IPS DF 6.9 (cell line): Measurements from ENCODE around the gene NKAIN2.

Experiments used
- DNase-seq: peaks from one replicate; pipeline ENCODE4 v3.0.0-alpha.2; 2013; ENCODE audit warnings: low read depth, low spot score
- H3K27ac ChIP-seq: one replicate; pipeline ENCODE4 v1.5.1; 2013; ENCODE audit warnings: low read length, control low read depth
- H3K27me3 ChIP-seq: 2 replicates; pipeline ENCODE4 v1.6.1; 2013; ENCODE audit warnings: mild to moderate bottlenecking, low read length; ENCODE audit not compliant: control insufficient read depth, insufficient read depth
- H3K36me3 ChIP-seq: 2 replicates; pipeline ENCODE4 v1.6.1; 2013; ENCODE audit warnings: low read length; ENCODE audit not compliant: control insufficient read depth, insufficient read depth
- H3K4me1 ChIP-seq: 2 replicates; pipeline ENCODE4 v1.6.1; 2013; ENCODE audit warnings: low read length; ENCODE audit not compliant: control insufficient read depth, insufficient read depth
- H3K4me3 ChIP-seq: 2 replicates; pipeline ENCODE4 v1.5.1; 2013; ENCODE audit warnings: mild to moderate bottlenecking, low read length
- H3K9me3 ChIP-seq: 2 replicates; pipeline ENCODE4 v1.6.1; 2013; ENCODE audit warnings: low read length, inconsistent platforms; ENCODE audit not compliant: control insufficient read depth, insufficient read depth
- WGBS: extraction: QIAGEN DNeasy Blood & Tissue Kit; methylation state at CpG from one replicate; pipeline ENCODE4 v1.1.7; 2013; ENCODE audit warnings: mixed read lengths, missing lambda C conversion rate; ENCODE audit not compliant: insufficient read length, insufficient coverage; 5-methylcytosine and 5-hydroxymethylcytosine counted together

Gene NKAIN2

DNA sequence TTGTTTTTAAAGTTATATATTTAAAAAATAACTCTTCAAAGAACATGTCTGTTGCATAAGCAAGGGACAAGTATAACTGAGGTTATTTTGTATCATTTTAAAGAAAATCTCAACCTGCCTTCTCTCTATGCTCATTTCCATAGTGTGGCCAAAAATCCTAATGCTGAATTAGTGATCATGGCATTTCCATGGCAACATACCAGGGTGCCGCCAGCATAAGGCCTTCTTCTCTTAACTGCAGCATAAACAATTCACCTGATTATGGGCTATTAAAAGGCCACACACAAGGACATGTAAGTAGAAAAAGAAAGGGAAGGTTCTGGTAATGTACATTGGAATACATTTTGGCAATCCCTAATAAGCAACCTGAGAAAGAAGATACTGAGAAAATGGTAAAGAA lies 1063.5 kb downstream of the NKAIN2 start:
- no peak for DNase-seq
- no CpG with 5 or more reads among the region's 1 CpG for WGBS

DNA sequence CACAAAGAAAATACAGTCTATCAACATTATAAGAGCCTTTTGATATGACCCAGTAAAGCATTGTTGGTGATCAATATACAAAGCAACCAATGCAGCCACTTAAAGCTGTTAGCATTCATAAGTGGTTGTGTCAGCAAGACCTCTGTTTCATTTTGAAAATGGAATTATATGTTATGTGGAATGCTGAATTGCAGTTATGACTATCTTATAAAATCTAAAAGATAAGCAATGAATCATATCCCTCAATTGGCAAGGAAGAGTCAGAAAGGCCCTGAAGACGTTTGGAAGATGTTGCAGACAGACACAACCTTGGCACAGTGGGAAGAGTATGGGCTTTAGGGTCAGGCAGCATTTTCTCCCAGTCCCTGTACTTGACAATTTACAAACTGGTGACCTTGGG lies 1064.8 kb downstream of the NKAIN2 start:
- DNase-seq: no peak
- no peaks in the 10 kb centered on the region for H3K27me3 ChIP-seq
- H3K4me1 ChIP-seq: no peaks in the 10 kb centered on the region
- H3K9me3 ChIP-seq: no peaks in the 10 kb centered on the region
- H3K4me3 ChIP-seq: no peak overlapping the region
- no peak overlapping the region for H3K27ac ChIP-seq
- WGBS: no CpG with 5 or more reads among the region's 1 CpG
- H3K36me3 ChIP-seq: no peaks in the 10 kb centered on the region

More for the DNA sequence above, 1063.5 kb downstream of the NKAIN2 start:
- Histone ChIP-seq H3K9me3 (no peaks in the 10 kb centered on the region), H3K27me3 (no peaks in the 10 kb centered on the region), H3K27ac (no peak overlapping the region), H3K4me1 (no peaks in the 10 kb centered on the region), H3K4me3 (no peak overlapping the region), H3K36me3 (no peaks in the 10 kb centered on the region)

DNA sequence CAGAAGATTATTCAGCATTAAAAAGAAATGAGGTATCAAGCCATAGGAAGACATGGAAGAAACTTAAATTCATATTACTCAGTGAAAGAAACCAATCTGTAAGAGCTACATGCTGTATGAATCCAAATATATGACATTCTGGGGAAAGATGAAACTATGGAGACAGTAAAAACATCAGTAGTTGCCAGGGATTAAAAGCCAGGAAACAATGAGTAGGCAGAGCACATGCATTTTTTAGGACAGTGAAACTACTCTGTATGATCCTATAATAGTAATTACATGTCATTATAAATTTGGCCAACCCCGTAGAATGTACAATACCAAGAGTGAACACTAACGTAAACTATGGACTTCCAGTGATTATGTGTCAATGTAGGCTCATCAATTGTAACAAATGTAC lies 1065.8 kb downstream of the NKAIN2 start:
- H3K27ac ChIP-seq: no peak overlapping the region
- no peak overlapping the region for H3K4me3 ChIP-seq
- no peaks in the 10 kb centered on the region for H3K36me3 ChIP-seq
- no peaks in the 10 kb centered on the region for H3K27me3 ChIP-seq
- no peaks in the 10 kb centered on the region for H3K4me1 ChIP-seq
- DNase-seq: no peak
- H3K9me3 ChIP-seq: no peaks in the 10 kb centered on the region
- no CpG with 5 or more reads among the region's 2 CpGs for WGBS

DNA sequence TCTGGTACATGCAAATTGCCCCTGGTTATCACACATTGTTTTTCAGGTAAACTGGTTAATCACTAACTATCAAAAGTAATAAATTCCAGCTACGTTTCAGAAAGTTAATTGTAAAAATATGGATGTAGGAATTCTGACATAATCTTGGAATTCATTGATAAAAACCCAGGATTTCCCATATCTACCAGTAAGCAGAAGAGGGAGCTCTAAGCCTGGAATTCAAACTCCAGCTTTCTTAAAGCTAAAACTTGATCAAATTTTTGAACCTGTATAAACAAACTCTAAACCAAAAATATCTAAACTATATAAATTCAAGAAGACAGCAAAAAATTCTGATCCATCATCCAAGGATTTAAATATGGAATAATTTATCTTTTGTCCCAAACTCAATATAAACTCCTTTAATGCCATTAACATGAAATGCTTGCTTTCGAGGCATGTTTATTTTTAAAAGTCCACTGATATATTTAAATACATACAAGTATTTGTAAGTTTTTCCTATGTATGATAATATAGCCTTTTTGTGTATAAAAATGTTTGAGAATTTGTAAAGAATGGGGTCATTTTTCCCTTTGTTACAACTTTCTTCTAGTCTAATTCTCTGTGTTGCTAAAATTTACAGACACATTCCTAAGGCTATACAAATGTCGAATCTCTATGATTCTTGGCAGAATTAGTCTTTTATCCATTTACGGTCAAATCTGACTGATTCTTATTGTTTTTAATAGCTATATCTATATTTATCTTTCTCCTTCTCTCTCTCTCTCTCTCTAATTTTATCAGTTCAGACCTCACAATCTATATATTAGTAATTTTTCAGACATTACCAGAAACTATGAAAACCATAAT lies 1067.2 kb downstream of the NKAIN2 start:
- Histone ChIP-seq H3K27me3 (no peaks in the 10 kb centered on the region), H3K36me3 (no peaks in the 10 kb centered on the region), H3K9me3 (no peaks in the 10 kb centered on the region), H3K4me1 (no peaks in the 10 kb centered on the region), H3K27ac (no peak overlapping the region), H3K4me3 (no peak overlapping the region)
- no peak for DNase-seq
- no CpG with 5 or more reads among the region's 4 CpGs for WGBS

DNA sequence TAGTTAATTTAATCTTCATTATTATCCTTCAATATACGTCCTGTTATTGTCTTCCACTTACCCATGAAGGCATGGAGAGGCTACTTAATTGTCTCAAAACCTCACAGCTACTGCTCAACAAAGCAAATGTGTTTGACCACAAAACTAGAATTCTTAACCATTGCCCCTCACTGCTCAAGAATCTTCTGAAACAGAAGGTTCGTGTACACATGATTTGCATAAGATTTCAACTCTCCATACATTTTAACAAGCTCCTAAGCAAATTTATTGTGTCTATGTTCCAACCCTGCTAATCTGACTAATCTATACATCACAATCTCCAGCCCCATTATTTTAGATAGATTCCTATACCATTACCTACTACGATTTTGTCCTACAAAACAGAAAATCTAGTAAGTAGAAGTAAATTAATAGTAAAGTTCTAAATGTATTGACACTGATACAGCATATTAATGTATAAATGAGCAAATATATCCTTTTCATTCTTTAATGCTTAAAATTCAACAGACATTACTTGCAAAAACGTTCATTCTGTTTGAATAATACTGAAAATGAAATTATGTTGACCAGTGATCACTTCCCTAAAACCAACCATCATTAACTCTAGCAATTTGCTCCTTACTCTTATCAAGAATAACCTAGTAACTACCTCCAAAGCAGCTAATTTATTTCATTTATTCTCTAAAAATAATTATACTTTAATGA lies 1068.8 kb downstream of the NKAIN2 start:
- H3K27me3 ChIP-seq: no peaks in the 10 kb centered on the region
- H3K36me3 ChIP-seq: no peaks in the 10 kb centered on the region
- no peaks in the 10 kb centered on the region for H3K9me3 ChIP-seq
- no peaks in the 10 kb centered on the region for H3K4me1 ChIP-seq
- no peak for DNase-seq
- 100% methylated on average over 1 of the region's 4 CpGs for WGBS
- H3K27ac ChIP-seq: no peak overlapping the region
- no peak overlapping the region for H3K4me3 ChIP-seq

DNA sequence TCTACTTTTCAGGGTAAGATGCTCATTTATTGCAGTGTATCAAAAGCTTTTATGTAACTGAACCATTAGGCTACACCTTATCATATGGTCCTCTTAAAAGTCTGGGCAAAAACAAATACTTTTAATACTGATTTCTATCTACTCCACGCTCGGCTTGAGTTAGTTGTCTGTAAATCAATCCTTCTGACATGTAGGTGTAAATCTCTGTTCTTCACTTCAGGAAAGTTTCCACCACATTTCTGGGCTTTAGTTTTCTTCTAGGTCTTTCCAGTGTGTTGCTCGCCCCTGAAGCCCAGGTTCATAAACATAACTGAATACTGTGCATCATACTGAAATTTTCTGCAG lies 1069.4 kb downstream of the NKAIN2 start:
- H3K4me3 ChIP-seq: no peak overlapping the region
- no peaks in the 10 kb centered on the region for H3K4me1 ChIP-seq
- no CpG with 5 or more reads among the region's 3 CpGs for WGBS
- no peaks in the 10 kb centered on the region for H3K9me3 ChIP-seq
- H3K27ac ChIP-seq: no peak overlapping the region
- DNase-seq: no peak
- no peaks in the 10 kb centered on the region for H3K36me3 ChIP-seq
- H3K27me3 ChIP-seq: no peaks in the 10 kb centered on the region
